ENCODE measurements around the gene SMR3B. TPM values are rescaled to one million over a fixed set of nuclear protein-coding genes. Genes with fewer than 3 reads are reported as not detected.

The SMR3B gene
- total and polyA plus RNA-seq, 5 donors from 2014 or later: not detected

GRCh38 chr4:70402762-70403161 lies 19.8 kb downstream of the SMR3B start:
- no peaks in the 10 kb centered on the region for H3K9me3 ChIP-seq (ENCODE audit: control insufficient read depth in 2 of 2, low read length in 2 of 2)
- H3K4me3 ChIP-seq (ENCODE audit: low read depth, low read length): no peak overlapping the region
- no peak overlapping the region for H3K27ac Mint-ChIP-seq
- no peaks in the 10 kb centered on the region for H3K27me3 Mint-ChIP-seq
- DNase-seq (no peak), ATAC-seq (ENCODE audit: low read depth in 2 of 2) (no peak)
- no peaks in the 10 kb centered on the region for H3K36me3 ChIP-seq (ENCODE audit: control insufficient read depth, insufficient read depth, low read length)
- H3K9me3 Mint-ChIP-seq: peaks cover 0 to 8% (median 2%) of the 10 kb centered on the region in 7 donors
- no peaks in the 10 kb centered on the region for H3K4me1 Mint-ChIP-seq
- H3K4me3 Mint-ChIP-seq: no peak overlapping the region
- H3K27ac ChIP-seq (ENCODE audit: insufficient read depth, low read length, poor library complexity, severe bottlenecking): no peak overlapping the region
- H3K4me1 ChIP-seq (ENCODE audit: control insufficient read depth, insufficient read depth, low read length, poor library complexity, severe bottlenecking): no peaks in the 10 kb centered on the region
- H3K36me3 Mint-ChIP-seq: no peaks in the 10 kb centered on the region
- H3K27me3 ChIP-seq (ENCODE audit: control insufficient read depth, insufficient read depth, low read length): no peaks in the 10 kb centered on the region

GRCh38 chr4:70405765-70406164 lies 22.8 kb downstream of the SMR3B start:
- Histone ChIP-seq H3K4me1 (ENCODE audit: control insufficient read depth, insufficient read depth, low read length, poor library complexity, severe bottlenecking) (no peaks in the 10 kb centered on the region), H3K27ac (ENCODE audit: insufficient read depth, low read length, poor library complexity, severe bottlenecking) (no peak overlapping the region), H3K27me3 (ENCODE audit: control insufficient read depth, insufficient read depth, low read length) (no peaks in the 10 kb centered on the region), H3K4me3 (ENCODE audit: low read depth, low read length) (no peak overlapping the region), H3K9me3 (ENCODE audit: control insufficient read depth in 2 of 2, low read length in 2 of 2) (no peaks in the 10 kb centered on the region), H3K36me3 (ENCODE audit: control insufficient read depth, insufficient read depth, low read length) (no peaks in the 10 kb centered on the region)
- Mint-ChIP-seq H3K9me3 (peaks cover 0 to 9% (median 4%) of the 10 kb centered on the region in 7 donors), H3K4me3 (no peak overlapping the region), H3K27me3 (no peaks in the 10 kb centered on the region), H3K27ac (no peak overlapping the region), H3K4me1 (no peaks in the 10 kb centered on the region), H3K36me3 (no peaks in the 10 kb centered on the region)
- ATAC-seq (ENCODE audit: low read depth in 2 of 2) (no peak), DNase-seq (no peak)

- peaks cover 0 to 11% (median 6%) of the 10 kb centered on the region in 7 donors for H3K9me3 Mint-ChIP-seq
- no peaks in the 10 kb centered on the region for H3K36me3 Mint-ChIP-seq
- ATAC-seq (ENCODE audit: low read depth in 2 of 2) (no peak), DNase-seq (no peak)
- Histone ChIP-seq H3K27ac (ENCODE audit: insufficient read depth, low read length, poor library complexity, severe bottlenecking) (no peak overlapping the region), H3K4me3 (ENCODE audit: low read depth, low read length) (no peak overlapping the region), H3K36me3 (ENCODE audit: control insufficient read depth, insufficient read depth, low read length) (no peaks in the 10 kb centered on the region), H3K4me1 (ENCODE audit: control insufficient read depth, insufficient read depth, low read length, poor library complexity, severe bottlenecking) (no peaks in the 10 kb centered on the region), H3K27me3 (ENCODE audit: control insufficient read depth, insufficient read depth, low read length) (no peaks in the 10 kb centered on the region), H3K9me3 (ENCODE audit: control insufficient read depth in 2 of 2, low read length in 2 of 2) (no peaks in the 10 kb centered on the region)
- no peak overlapping the region for H3K27ac Mint-ChIP-seq
- H3K27me3 Mint-ChIP-seq: peaks cover 4% of the 10 kb centered on the region
- H3K4me1 Mint-ChIP-seq: no peaks in the 10 kb centered on the region
- H3K4me3 Mint-ChIP-seq: no peak overlapping the region
These were observed 42.4 kb downstream of the SMR3B start for GRCh38 chr4:70425306-70425705.

GRCh38 chr4:70426789-70427188 lies 43.9 kb downstream of the SMR3B start:
- no peak for DNase-seq
- H3K27me3 ChIP-seq (ENCODE audit: control insufficient read depth, insufficient read depth, low read length): no peaks in the 10 kb centered on the region
- no peaks in the 10 kb centered on the region for H3K9me3 ChIP-seq (ENCODE audit: control insufficient read depth in 2 of 2, low read length in 2 of 2)
- no peak overlapping the region for H3K27ac Mint-ChIP-seq
- no peaks in the 10 kb centered on the region for H3K4me1 Mint-ChIP-seq
- H3K36me3 ChIP-seq (ENCODE audit: control insufficient read depth, insufficient read depth, low read length): no peaks in the 10 kb centered on the region
- H3K9me3 Mint-ChIP-seq: peaks cover 0 to 11% (median 4%) of the 10 kb centered on the region in 7 donors
- H3K27me3 Mint-ChIP-seq: peaks cover 4% of the 10 kb centered on the region
- H3K27ac ChIP-seq (ENCODE audit: insufficient read depth, low read length, poor library complexity, severe bottlenecking): no peak overlapping the region
- no peaks in the 10 kb centered on the region for H3K4me1 ChIP-seq (ENCODE audit: control insufficient read depth, insufficient read depth, low read length, poor library complexity, severe bottlenecking)
- ATAC-seq (ENCODE audit: low read depth in 2 of 2): no peak
- no peak overlapping the region for H3K4me3 ChIP-seq (ENCODE audit: low read depth, low read length)
- no peaks in the 10 kb centered on the region for H3K36me3 Mint-ChIP-seq
- H3K4me3 Mint-ChIP-seq: no peak overlapping the region

GRCh38 chr4:70437197-70437596 lies 54.3 kb downstream of the SMR3B start:
- no peaks in the 10 kb centered on the region for H3K36me3 Mint-ChIP-seq
- no peak for DNase-seq
- peaks cover 0 to 8% (median 4%) of the 10 kb centered on the region in 7 donors for H3K9me3 Mint-ChIP-seq
- no peaks in the 10 kb centered on the region for H3K27me3 Mint-ChIP-seq
- H3K4me3 Mint-ChIP-seq: no peak overlapping the region
- no peaks in the 10 kb centered on the region for H3K4me1 Mint-ChIP-seq
- Histone ChIP-seq H3K4me1 (ENCODE audit: control insufficient read depth, insufficient read depth, low read length, poor library complexity, severe bottlenecking) (no peaks in the 10 kb centered on the region), H3K4me3 (ENCODE audit: low read depth, low read length) (no peak overlapping the region), H3K36me3 (ENCODE audit: control insufficient read depth, insufficient read depth, low read length) (no peaks in the 10 kb centered on the region), H3K27ac (ENCODE audit: insufficient read depth, low read length, poor library complexity, severe bottlenecking) (no peak overlapping the region), H3K9me3 (ENCODE audit: control insufficient read depth in 2 of 2, low read length in 2 of 2) (no peaks in the 10 kb centered on the region), H3K27me3 (ENCODE audit: control insufficient read depth, insufficient read depth, low read length) (no peaks in the 10 kb centered on the region)
- no peak overlapping the region for H3K27ac Mint-ChIP-seq
- no peak for ATAC-seq (ENCODE audit: low read depth in 2 of 2)

Other genes starting within 250 kb of the SMR3B start
- not detected for gene PRR27, start 228.9 kb upstream of the SMR3B start, total RNA-seq
- not detected for gene PRR27, start 228.9 kb upstream of the SMR3B start, polyA plus RNA-seq
- gene ODAM, start 187.4 kb upstream of the SMR3B start, total RNA-seq: not detected
- not detected for gene ODAM, start 187.4 kb upstream of the SMR3B start, polyA plus RNA-seq
- gene FDCSP, start 157.0 kb upstream of the SMR3B start, total RNA-seq: not detected
- not detected for gene FDCSP, start 157.0 kb upstream of the SMR3B start, polyA plus RNA-seq
- gene CSN3, start 140.5 kb upstream of the SMR3B start, total RNA-seq: not detected
- not detected for gene CSN3, start 140.5 kb upstream of the SMR3B start, polyA plus RNA-seq
- not detected for gene CABS1, start 48.1 kb upstream of the SMR3B start, total RNA-seq
- not detected for gene CABS1, start 48.1 kb upstream of the SMR3B start, polyA plus RNA-seq
- not detected for gene SMR3A, start 22.4 kb upstream of the SMR3B start, total RNA-seq
- not detected for gene SMR3A, start 22.4 kb upstream of the SMR3B start, polyA plus RNA-seq
- not detected for gene OPRPN, start 14.8 kb downstream of the SMR3B start, total RNA-seq
- not detected for gene OPRPN, start 14.8 kb downstream of the SMR3B start, polyA plus RNA-seq
- gene MUC7, start 89.1 kb downstream of the SMR3B start, total RNA-seq: not detected
- gene MUC7, start 89.1 kb downstream of the SMR3B start, polyA plus RNA-seq: not detected
- gene AMTN, start 135.4 kb downstream of the SMR3B start, total RNA-seq: not detected
- gene AMTN, start 135.4 kb downstream of the SMR3B start, polyA plus RNA-seq: not detected
- gene AMBN, start 209.1 kb downstream of the SMR3B start, total RNA-seq: not detected
- gene AMBN, start 209.1 kb downstream of the SMR3B start, polyA plus RNA-seq: not detected
- not detected for gene ENAM, start 245.6 kb downstream of the SMR3B start, total RNA-seq
- not detected for gene ENAM, start 245.6 kb downstream of the SMR3B start, polyA plus RNA-seq

Measured in CD4-positive, CD25-positive, alpha-beta regulatory T cell (primary cell).